ENCODE measurements around the gene RFTN1. TPM values are rescaled to one million over a fixed set of nuclear protein-coding genes. Genes with fewer than 3 reads are reported as not detected.
A peak's percentile ranks its signal among the peaks of the same experiment; 100 is the strongest.

Gene RFTN1
- 26.7 and 35.5 TPM in 2 replicates for total RNA-seq
- 35.1 and 36.2 TPM in 2 replicates for polyA plus RNA-seq
- 35.3 and 39.4 TPM in 2 replicates for polyA plus RNA-seq (2012)
- polyA minus RNA-seq (ENCODE audit: low replicate concordance), result 59.6 and 67.6 TPM in 2 replicates

- H3K79me2 ChIP-seq (ENCODE audit: control insufficient read depth, insufficient read depth, low read length), result peaks cover 19% of the 10 kb centered on the region
- peak; percentile 47 to 71 for DNase-seq (ENCODE audit: low read depth in 2 of 2)
- peaks cover 22% of the 10 kb centered on the region for H3K4me1 ChIP-seq (ENCODE audit: control insufficient read depth, extremely low read depth, insufficient read depth, low read length)
Measured at GRCh38 chr3:16513141-16514020, at the start of gene RFTN1. Gene RFTN1 (minus strand): TSS chr3:16513699. CDS start chr3:16493869, 19,830 bp downstream.

GRCh38 chr3:16559653-16560365 is 46.3 kb upstream of the RFTN1 start:
- Histone ChIP-seq H3K27me3 (ENCODE audit: control insufficient read depth, insufficient read depth, low read length) (no peaks in the 10 kb centered on the region), H3K4me3 (replicated peaks in 1 of 4; ENCODE audit: control extremely low read depth in 1 of 4, insufficient read depth in 1 of 4, low read depth in 3 of 4, low read length in 4 of 4) (no peak overlapping the region), H3K4me1 (ENCODE audit: control insufficient read depth, extremely low read depth, insufficient read depth, low read length) (no peaks in the 10 kb centered on the region), H2AFZ (ENCODE audit: low read length) (no peak overlapping the region), H3K27ac (ENCODE audit: insufficient read depth, low read length) (no peak overlapping the region), H3K9me3 (ENCODE audit: control insufficient read depth, insufficient read depth, low read depth, low read length) (no peaks in the 10 kb centered on the region), H3K4me2 (ENCODE audit: extremely low read depth, insufficient read depth, low read length) (no peak overlapping the region), H3K9ac (ENCODE audit: insufficient read depth, low read length) (no peak overlapping the region), H3K79me2 (ENCODE audit: control insufficient read depth, insufficient read depth, low read length) (no peaks in the 10 kb centered on the region), H3K36me3 (ENCODE audit: control insufficient read depth, insufficient read depth, low read length) (no peaks in the 10 kb centered on the region), H4K20me1 (ENCODE audit: control insufficient read depth, extremely low read depth, insufficient read depth, low read length) (no peaks in the 10 kb centered on the region)
- no peak for DNase-seq (ENCODE audit: low read depth in 2 of 2)
- no peak for TF ChIP-seq CTCF (conservative IDR thresholded peaks at IDR 0.05 in 1 of 2, IDR thresholded peaks at IDR 0.05 in 1 of 2; ENCODE audit: low read depth in 1 of 2, low read length in 2 of 2)
- TF ChIP-seq EZH2 (IDR thresholded peaks at IDR 0.05; ENCODE audit: low read length, missing control alignments), result no peak

More at GRCh38 chr3:16513141-16514020, at the start of gene RFTN1:
- peak within 1 kb of the TSS; percentile 76 to 94 (median 87) for H3K4me3 ChIP-seq (replicated peaks in 1 of 4; ENCODE audit: control extremely low read depth in 1 of 4, insufficient read depth in 1 of 4, low read depth in 3 of 4, low read length in 4 of 4)
- H3K36me3 ChIP-seq (ENCODE audit: control insufficient read depth, insufficient read depth, low read length), result no peaks in the 10 kb centered on the region
- no peaks in the 10 kb centered on the region for H3K27me3 ChIP-seq (ENCODE audit: control insufficient read depth, insufficient read depth, low read length)
- peak within 1 kb of the TSS; percentile 94 for H3K4me2 ChIP-seq (ENCODE audit: extremely low read depth, insufficient read depth, low read length)
- no peaks in the 10 kb centered on the region for H3K9me3 ChIP-seq (ENCODE audit: control insufficient read depth, insufficient read depth, low read depth, low read length)
- peak within 1 kb of the TSS; percentile 84 for H2AFZ ChIP-seq (ENCODE audit: low read length)
- TF ChIP-seq EZH2 (IDR thresholded peaks at IDR 0.05; ENCODE audit: low read length, missing control alignments), result no peak
- TF ChIP-seq CTCF (conservative IDR thresholded peaks at IDR 0.05 in 1 of 2, IDR thresholded peaks at IDR 0.05 in 1 of 2; ENCODE audit: low read depth in 1 of 2, low read length in 2 of 2), result no peak
- H3K27ac ChIP-seq (ENCODE audit: insufficient read depth, low read length), result peak within 1 kb of the TSS; percentile 89
- no peaks in the 10 kb centered on the region for H4K20me1 ChIP-seq (ENCODE audit: control insufficient read depth, extremely low read depth, insufficient read depth, low read length)
- peak within 1 kb of the TSS; percentile 89 for H3K9ac ChIP-seq (ENCODE audit: insufficient read depth, low read length)

GRCh38 chr3:16554126-16554525 is 40.6 kb upstream of the RFTN1 start:
- H3K9ac ChIP-seq (ENCODE audit: insufficient read depth, low read length), result no peak overlapping the region
- no peak for DNase-seq (ENCODE audit: low read depth in 2 of 2)
- H3K36me3 ChIP-seq (ENCODE audit: control insufficient read depth, insufficient read depth, low read length), result no peaks in the 10 kb centered on the region
- no peaks in the 10 kb centered on the region for H4K20me1 ChIP-seq (ENCODE audit: control insufficient read depth, extremely low read depth, insufficient read depth, low read length)
- no peaks in the 10 kb centered on the region for H3K4me1 ChIP-seq (ENCODE audit: control insufficient read depth, extremely low read depth, insufficient read depth, low read length)
- no peaks in the 10 kb centered on the region for H3K9me3 ChIP-seq (ENCODE audit: control insufficient read depth, insufficient read depth, low read depth, low read length)
- peaks cover 4% of the 10 kb centered on the region for H3K27me3 ChIP-seq (ENCODE audit: control insufficient read depth, insufficient read depth, low read length)
- H3K79me2 ChIP-seq (ENCODE audit: control insufficient read depth, insufficient read depth, low read length), result no peaks in the 10 kb centered on the region
- no peak for TF ChIP-seq EZH2 (IDR thresholded peaks at IDR 0.05; ENCODE audit: low read length, missing control alignments)
- no peak for TF ChIP-seq CTCF (conservative IDR thresholded peaks at IDR 0.05 in 1 of 2, IDR thresholded peaks at IDR 0.05 in 1 of 2; ENCODE audit: low read depth in 1 of 2, low read length in 2 of 2)
- H3K4me3 ChIP-seq (replicated peaks in 1 of 4; ENCODE audit: control extremely low read depth in 1 of 4, insufficient read depth in 1 of 4, low read depth in 3 of 4, low read length in 4 of 4), result no peak overlapping the region
- no peak overlapping the region for H3K27ac ChIP-seq (ENCODE audit: insufficient read depth, low read length)
- H3K4me2 ChIP-seq (ENCODE audit: extremely low read depth, insufficient read depth, low read length), result no peak overlapping the region
- H2AFZ ChIP-seq (ENCODE audit: low read length), result no peak overlapping the region
